Thyroid gland (tissue), 4 donors: Measurements from ENCODE around the gene ZBTB12. TPM values are rescaled to one million over a fixed set of nuclear protein-coding genes. Genes with fewer than 3 reads are reported as not detected.
"Not testable (repeated sequence)": the region's sequence is repeated elsewhere in the genome, so short reads cannot be mapped to it uniquely, and the experiment has no call there.

Experiments used
- DNase-seq, 2 donors: peaks; one replicate each; pipeline ENCODE4 v3.0.0-alpha.2; 2019
- H3K27ac ChIP-seq, 3 donors: fragments of 200-600 bp; sonication (generic); 1 replicate in 2 of 3; 2 replicates in 1 of 3; pipeline ENCODE4 v1.5.1; 2016 to 2019; ENCODE audit warnings: mild to moderate bottlenecking in 1 of 3, moderate library complexity in 1 of 3
- H3K27me3 ChIP-seq: fragments of 200-600 bp; sonication (generic); one replicate; pipeline ENCODE4 v1.5.1; 2019
- H3K36me3 ChIP-seq, 2 donors: fragments of 200-600 bp; sonication (generic); one replicate each; pipeline ENCODE4 v1.5.1; 2016 to 2019
- H3K4me1 ChIP-seq, 2 donors: fragments of 200-600 bp; sonication (generic); one replicate each; pipeline ENCODE4 v1.5.1; 2017 to 2019
- H3K4me3 ChIP-seq, 3 donors: fragments of 200-600 bp; sonication (generic); replicated peaks in 1 of 3; 1 replicate in 2 of 3; 2 replicates in 1 of 3; pipeline ENCODE4 v1.5.1; 2016; ENCODE audit warnings: mild to moderate bottlenecking in 1 of 3
- H3K9me3 ChIP-seq: fragments of 200-600 bp; sonication (generic); one replicate; pipeline ENCODE4 v1.5.1; 2017
- CTCF ChIP-seq, 6 experiments: fragments of 200-600 bp in 3 of 6; fragments of 450-650 bp in 3 of 6; sonication (generic) in 3 of 6; IDR thresholded peaks; one replicate each; pipeline ENCODE4 v1.5.1; 2016 to 2019; ENCODE audit warnings: antibody characterized with exemption in 6 of 6, mild to moderate bottlenecking in 2 of 6, inconsistent platforms in 1 of 6, moderate library complexity in 1 of 6
- POLR2A ChIP-seq, 2 donors: fragments of 450-650 bp; IDR thresholded peaks; one replicate each; pipeline ENCODE4 v1.6.1; 2017; ENCODE audit warnings: antibody characterized with exemption in 2 of 2, mild to moderate bottlenecking in 2 of 2, moderate library complexity in 1 of 2
- WGBS, 2 donors: methylation state at CpG; one replicate each; pipeline ENCODE4 v1.1.5; 2017; 5-methylcytosine and 5-hydroxymethylcytosine counted together
- intact Hi-C: fragments of 100-400 bp; cut with DNase I; formaldehyde crosslinking; loops from one replicate; pipeline ENCODE4 v1.15.1; 2023
- total RNA-seq, 4 donors: library from RNA; depleted of rRNA; stranded (reverse); fragments of >200 nt; gene quantifications; one replicate each; pipeline ENCODE4 v1.2.3, GENCODE V29; 2016

The ZBTB12 gene
- total RNA-seq, 4 donors from 2014 or later, result 0.94 to 2.9 (median 1.5) TPM

DNA sequence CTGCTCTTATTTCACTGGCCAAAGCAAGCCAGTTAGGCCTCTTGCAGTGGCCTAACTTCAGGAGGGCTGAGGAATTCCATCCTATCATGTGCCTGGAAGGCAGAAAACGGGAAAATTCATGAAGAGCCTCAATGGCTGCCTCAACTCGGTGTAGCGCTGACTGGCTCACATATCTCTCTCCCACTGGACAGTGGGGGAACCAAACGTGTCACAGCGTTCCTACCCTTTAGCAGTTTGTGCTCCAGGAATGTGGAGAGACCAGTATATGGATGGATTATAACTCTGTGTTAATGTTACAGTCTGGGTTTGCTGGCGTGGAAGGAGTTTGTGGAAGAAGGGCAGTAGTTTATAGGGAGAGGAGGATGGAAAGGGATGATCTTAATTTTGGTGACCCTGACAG is 13.9 kb upstream of the ZBTB12 start:
- TF ChIP-seq POLR2A (IDR thresholded peaks at IDR 0.05) (no peak), CTCF (IDR thresholded peaks at IDR 0.05) (no peak)
- intact Hi-C loops, result no loop called here
- DNase-seq, result no peak
- Histone ChIP-seq H3K27me3 (no peaks in the 10 kb centered on the region), H3K4me3 (no peak overlapping the region), H3K36me3 (no peaks in the 10 kb centered on the region), H3K27ac (no peak overlapping the region), H3K4me1 (no peaks in the 10 kb centered on the region), H3K9me3 (no peaks in the 10 kb centered on the region)
- 77% methylated on average over 6 of the region's 6 CpGs for WGBS, 2 donors

- H3K27me3 ChIP-seq, result no peaks in the 10 kb centered on the region
- no peak for TF ChIP-seq CTCF (IDR thresholded peaks at IDR 0.05)
- no peak for TF ChIP-seq POLR2A (IDR thresholded peaks at IDR 0.05)
- DNase-seq, result no peak
- no peaks in the 10 kb centered on the region for H3K4me1 ChIP-seq
- intact Hi-C loops, result no loop called here
- no peak overlapping the region for H3K27ac ChIP-seq
- no peak overlapping the region for H3K4me3 ChIP-seq
- no peaks in the 10 kb centered on the region for H3K9me3 ChIP-seq
- no peaks in the 10 kb centered on the region for H3K36me3 ChIP-seq
Measured at GRCh38 chr6:31915351-31915750, 13.5 kb upstream of the ZBTB12 start.

GRCh38 chr6:31911826-31912585 is 10.1 kb upstream of the ZBTB12 start:
- no peaks in the 10 kb centered on the region for H3K36me3 ChIP-seq
- intact Hi-C loops, result no loop called here
- 71 to 74% methylated on average over 11 of the region's 11 CpGs for WGBS, 2 donors
- no peaks in the 10 kb centered on the region for H3K4me1 ChIP-seq
- H3K27me3 ChIP-seq, result no peaks in the 10 kb centered on the region
- TF ChIP-seq CTCF (IDR thresholded peaks at IDR 0.05) (no peak), POLR2A (IDR thresholded peaks at IDR 0.05) (no peak)
- H3K27ac ChIP-seq, result no peak overlapping the region
- no peaks in the 10 kb centered on the region for H3K9me3 ChIP-seq
- no peak overlapping the region for H3K4me3 ChIP-seq
- DNase-seq, result no peak

- DNase-seq, H3K27ac ChIP-seq, H3K27me3 ChIP-seq, H3K9me3 ChIP-seq, intact Hi-C loops, H3K4me3 ChIP-seq, H3K36me3 ChIP-seq, H3K4me1 ChIP-seq: not testable (repeated sequence)
- 80 to 89% methylated on average over 7 of the region's 7 CpGs for WGBS, 2 donors
Measured at GRCh38 chr6:31909298-31909697, 7.4 kb upstream of the ZBTB12 start.

GRCh38 chr6:31908791-31909190 is 6.9 kb upstream of the ZBTB12 start:
- H3K36me3 ChIP-seq, result no peaks in the 10 kb centered on the region
- no peak overlapping the region for H3K4me3 ChIP-seq
- intact Hi-C loops, result no loop called here
- WGBS, 2 donors, result 55 to 57% methylated on average over 4 of the region's 4 CpGs
- no peaks in the 10 kb centered on the region for H3K9me3 ChIP-seq
- TF ChIP-seq POLR2A (IDR thresholded peaks at IDR 0.05) (no peak), CTCF (IDR thresholded peaks at IDR 0.05) (no peak)
- no peak for DNase-seq
- no peaks in the 10 kb centered on the region for H3K27me3 ChIP-seq
- H3K27ac ChIP-seq, result no peak overlapping the region
- peaks cover 0 to under 1% of the 10 kb centered on the region in 2 donors for H3K4me1 ChIP-seq

- H3K4me3 ChIP-seq, H3K27me3 ChIP-seq, H3K9me3 ChIP-seq, H3K36me3 ChIP-seq, intact Hi-C loops, H3K4me1 ChIP-seq, DNase-seq, H3K27ac ChIP-seq: not testable (repeated sequence)
- 86 to 93% methylated on average over 5 of the region's 5 CpGs for WGBS, 2 donors
Measured at GRCh38 chr6:31908255-31908654, 6.4 kb upstream of the ZBTB12 start.
